IMR-90 (cell line): ENCODE data around the gene FKRP. TPM values are rescaled to one million over a fixed set of nuclear protein-coding genes. Genes with fewer than 3 reads are reported as not detected.

Experiments used
- ATAC-seq: fragments of 200-7000 bp; cut with Tn5 transposase; 2 replicates; pipeline ENCODE4 v1.9.1; 2020; ENCODE audit warnings: low read depth, mild to moderate bottlenecking, moderate library complexity
- BruUV-seq: library from RNA; stranded (reverse); fragments of 400-500 nt; replicated peaks from 2 replicates; lab custom pipeline; 2021; lab: Mats Ljungman, UMichigan
- CTCF ChIA-PET: fragments of 300-600 bp; formaldehyde crosslinking; extraction: SDS; loops from one replicate; lab custom pipeline; 2021; ENCODE audit warnings: antibody characterized with exemption; lab: Yijun Ruan, JAX
- POLR2A ChIA-PET: fragments of 300-600 bp; sonication (Branson Sonifier 250); formaldehyde crosslinking; loops from one replicate; lab custom pipeline; 2022; ENCODE audit warnings: antibody characterized with exemption; ENCODE audit not compliant: unreplicated experiment; lab: Charles Lee
- DNase-seq: peaks from one replicate; pipeline ENCODE4 v3.0.0; 2013
- H2AFZ ChIP-seq: replicated peaks from 2 replicates; pipeline ENCODE3; 2013; ENCODE audit warnings: low read length, mild to moderate bottlenecking; ENCODE audit not compliant: poor library complexity
- H2AK5ac ChIP-seq: 2 replicates; pipeline ENCODE4 v1.6.1; 2013; ENCODE audit warnings: low read depth, low read length, inconsistent platforms
- H2AK9ac ChIP-seq: replicated peaks from 2 replicates; pipeline ENCODE3; 2013; ENCODE audit warnings: mild to moderate bottlenecking, low read depth, low read length, moderate library complexity; ENCODE audit not compliant: poor library complexity
- H2BK120ac ChIP-seq: 2 replicates; pipeline ENCODE4 v1.6.1; 2013; ENCODE audit warnings: low read depth, low read length, inconsistent platforms
- H2BK15ac ChIP-seq: 3 replicates; pipeline ENCODE4 v1.6.1; 2013; ENCODE audit warnings: low read depth, low read length, inconsistent platforms
- H2BK20ac ChIP-seq: 2 replicates; pipeline ENCODE4 v1.6.1; 2013; ENCODE audit warnings: low read depth, mild to moderate bottlenecking, inconsistent platforms, low read length, moderate library complexity
- H2BK5ac ChIP-seq: 2 replicates; pipeline ENCODE4 v1.6.1; 2013; ENCODE audit warnings: mild to moderate bottlenecking, low read depth, low read length, inconsistent platforms; ENCODE audit not compliant: poor library complexity, severe bottlenecking
- H3K14ac ChIP-seq: replicated peaks from 2 replicates; pipeline ENCODE4 v1.6.1; 2013; ENCODE audit warnings: low read depth, low read length, inconsistent platforms
- H3K18ac ChIP-seq: 2 replicates; pipeline ENCODE4 v1.6.1; 2013; ENCODE audit warnings: low read depth, low read length, control low read depth
- H3K23ac ChIP-seq: 2 replicates; pipeline ENCODE4 v1.6.1; 2013; ENCODE audit warnings: low read depth, low read length, inconsistent platforms
- H3K27ac ChIP-seq: 2 replicates; pipeline ENCODE4 v1.5.1; 2013; ENCODE audit warnings: mild to moderate bottlenecking, control low read depth, low read length; ENCODE audit not compliant: insufficient read depth
- H3K27me3 ChIP-seq: 2 replicates; pipeline ENCODE4 v1.6.1; 2013; ENCODE audit warnings: low read length; ENCODE audit not compliant: control insufficient read depth, insufficient read depth
- H3K36me3 ChIP-seq: 2 replicates; pipeline ENCODE4 v1.6.1; 2013; ENCODE audit warnings: low read length, mixed read lengths; ENCODE audit not compliant: control insufficient read depth, insufficient read depth
- H3K4ac ChIP-seq: 2 replicates; pipeline ENCODE4 v1.6.1; 2013; ENCODE audit warnings: low read depth, low read length, inconsistent platforms
- H3K4me1 ChIP-seq: 2 replicates; pipeline ENCODE4 v1.6.1; 2013; ENCODE audit warnings: low read length, mixed read lengths; ENCODE audit not compliant: control insufficient read depth, insufficient read depth
- H3K4me2 ChIP-seq: 2 replicates; pipeline ENCODE4 v1.6.1; 2013; ENCODE audit warnings: low read depth, mild to moderate bottlenecking, control low read depth, low read length, moderate library complexity
- H3K4me3 ChIP-seq: 2 replicates; pipeline ENCODE4 v1.5.1; 2013; ENCODE audit warnings: low read depth, mild to moderate bottlenecking, control low read depth, low read length, moderate library complexity; ENCODE audit not compliant: insufficient read depth
- H3K56ac ChIP-seq: 2 replicates; pipeline ENCODE4 v1.6.1; 2013; ENCODE audit warnings: low read length, inconsistent platforms; ENCODE audit not compliant: insufficient read depth; ENCODE audit errors: extremely low read depth
- H3K79me1 ChIP-seq, 2 experiments: 2 replicates each; pipeline ENCODE4 v1.6.1; 2013; ENCODE audit warnings: low read length in 2 of 2, inconsistent platforms in 1 of 2, low read depth in 1 of 2
- H3K9ac ChIP-seq: 2 replicates; pipeline ENCODE4 v1.6.1; 2013; ENCODE audit warnings: low read depth, low read length, control low read depth
- H3K9me1 ChIP-seq: 2 replicates; pipeline ENCODE4 v1.6.1; 2013; ENCODE audit warnings: low read length, inconsistent platforms; ENCODE audit not compliant: insufficient read depth
- H3K9me3 ChIP-seq: 2 replicates; pipeline ENCODE4 v1.6.1; 2013; ENCODE audit warnings: low read length; ENCODE audit not compliant: control insufficient read depth, insufficient read depth
- H4K20me1 ChIP-seq: 2 replicates; pipeline ENCODE4 v1.6.1; 2013; ENCODE audit warnings: low read length, inconsistent platforms; ENCODE audit not compliant: insufficient read depth
- H4K5ac ChIP-seq: 2 replicates; pipeline ENCODE4 v1.6.1; 2013; ENCODE audit warnings: mild to moderate bottlenecking, low read depth, low read length, control low read depth
- H4K8ac ChIP-seq, 2 experiments: 2 replicates each; pipeline ENCODE4 v1.6.1; 2013; ENCODE audit warnings: low read depth in 2 of 2, low read length in 2 of 2, control low read depth in 1 of 2, inconsistent platforms in 1 of 2
- H4K91ac ChIP-seq: 2 replicates; pipeline ENCODE4 v1.6.1; 2013; ENCODE audit warnings: low read depth, low read length, inconsistent platforms; ENCODE audit not compliant: insufficient read depth
- BHLHE40 ChIP-seq: fragments of 150-350 bp; IDR thresholded peaks from 2 replicates; pipeline ENCODE4 v1.6.1; 2016; ENCODE audit warnings: mild to moderate bottlenecking, low read depth, low read length
- CTCF ChIP-seq: conservative IDR thresholded peaks from 2 replicates; pipeline ENCODE4 v1.5.1; 2012; ENCODE audit warnings: mild to moderate bottlenecking, low read depth, low read length, improper control_type of control experiment
- ELK1 ChIP-seq: fragments of 150-350 bp; IDR thresholded peaks from 2 replicates; pipeline ENCODE4 v1.6.1; 2016; ENCODE audit warnings: low read depth, mild to moderate bottlenecking, low read length, moderate library complexity, borderline replicate concordance
- FOS ChIP-seq: fragments of 150-350 bp; IDR thresholded peaks from 2 replicates; pipeline ENCODE4 v1.6.1; 2016; ENCODE audit warnings: low read depth, low read length
- MAFK ChIP-seq: IDR thresholded peaks from 2 replicates; pipeline ENCODE4 v1.6.1; 2012; ENCODE audit warnings: low read depth, low read length, improper control_type of control experiment
- MAZ ChIP-seq: IDR thresholded peaks from 2 replicates; pipeline ENCODE4 v1.6.1; 2012; ENCODE audit warnings: low read depth, mild to moderate bottlenecking, low read length, improper control_type of control experiment, moderate library complexity, borderline replicate concordance
- MXI1 ChIP-seq: IDR thresholded peaks from 2 replicates; pipeline ENCODE4 v1.6.1; 2012; ENCODE audit warnings: low read depth, mild to moderate bottlenecking, low read length, moderate library complexity, borderline replicate concordance
- NFE2L2 ChIP-seq: fragments of 150-350 bp; IDR thresholded peaks from 2 replicates; pipeline ENCODE4 v1.6.1; 2016; ENCODE audit warnings: low read depth, mild to moderate bottlenecking, low read length
- POLR2A ChIP-seq: IDR thresholded peaks from 2 replicates; pipeline ENCODE4 v1.6.1; 2012; ENCODE audit warnings: mild to moderate bottlenecking, low read depth, low read length
- RAD21 ChIP-seq: IDR thresholded peaks from 2 replicates; pipeline ENCODE4 v1.6.1; 2012; ENCODE audit warnings: low read length, improper control_type of control experiment
- RCOR1 ChIP-seq: IDR thresholded peaks from 2 replicates; pipeline ENCODE4 v1.6.1; 2012; ENCODE audit warnings: mild to moderate bottlenecking, low read length, improper control_type of control experiment; ENCODE audit not compliant: insufficient replicate concordance
- RFX5 ChIP-seq: IDR thresholded peaks from 2 replicates; pipeline ENCODE4 v1.8.0; 2012; ENCODE audit warnings: low read depth, mild to moderate bottlenecking, low read length, moderate library complexity
- SMC3 ChIP-seq: fragments of 150-350 bp; IDR thresholded peaks from 2 replicates; pipeline ENCODE4 v1.6.1; 2016; ENCODE audit warnings: low read depth, mild to moderate bottlenecking, antibody characterized with exemption, low read length, moderate library complexity
- USF2 ChIP-seq: fragments of 150-350 bp; IDR thresholded peaks from 2 replicates; pipeline ENCODE4 v1.6.1; 2017; ENCODE audit warnings: mild to moderate bottlenecking, antibody characterized with exemption, low read length, low read depth
- WGBS, 2 experiments: methylation state at CpG; one replicate each; pipeline versions ENCODE4 v1.1.5 to v1.1.7; 2013; ENCODE audit warnings: missing lambda C conversion rate in 2 of 2; ENCODE audit not compliant: insufficient read length in 1 of 2; ENCODE audit errors: extremely low coverage in 2 of 2; 5-methylcytosine and 5-hydroxymethylcytosine counted together
- dilution Hi-C: fragments of 300-500 bp; cut with HindIII; formaldehyde crosslinking; loops from one replicate; pipeline ENCODE4 v1.14.3; 2018; ENCODE audit warnings: low sequenced_read_pairs; ENCODE audit not compliant: unreplicated experiment
- in situ Hi-C: fragments of 300-500 bp; cut with MboI; formaldehyde crosslinking; loops from 3 replicates; pipeline ENCODE4 v1.14.3; 2019; ENCODE audit warnings: low sequenced_read_pairs, inconsistent platforms, mixed read lengths
- intact Hi-C: fragments of 100-400 bp; cut with micrococcal nuclease; formaldehyde crosslinking; loops from 2 replicates; pipeline ENCODE4 v1.10.0; 2022
- polyA plus RNA-seq, 3 experiments: library from polyadenylated mRNA; depleted of rRNA; stranded (reverse); fragments of >200 nt; gene quantifications; 2 replicates each; pipeline ENCODE4 v1.2.3, GENCODE V29; 2012; ENCODE audit warnings: low replicate concordance in 1 of 3
- total RNA-seq: library from RNA; depleted of rRNA; stranded (reverse); fragments of >200 nt; gene quantifications from 2 replicates; pipeline ENCODE4 v1.2.3, GENCODE V29; 2012

Gene FKRP
- total and polyA plus RNA-seq, 2 of the 4 experiments (the other 2 are of a cell fraction) = 6.1 to 25.3 TPM

GRCh38 chr19:46722421-46723022 lies 23.3 kb upstream of the FKRP start:
- Histone ChIP-seq H3K23ac (no peak overlapping the region), H4K8ac (no peak overlapping the region), H3K4me2 (no peak overlapping the region), H2AK5ac (no peak overlapping the region), H3K56ac (no peak overlapping the region), H2BK15ac (no peak overlapping the region), H3K9ac (no peak overlapping the region), H4K20me1 (peaks cover 13% of the 10 kb centered on the region; the same call in 1 of the 2 replicates), H3K4me1 (peaks cover 4% of the 10 kb centered on the region), H3K4me3 (no peak overlapping the region), H3K14ac (no peak overlapping the region), H3K27me3 (no peaks in the 10 kb centered on the region), H3K9me1 (no peaks in the 10 kb centered on the region), H3K36me3 (peaks cover 71% of the 10 kb centered on the region), H4K5ac (no peak overlapping the region), H3K4ac (no peak overlapping the region), H3K27ac (no peak overlapping the region), H3K79me1 (peaks cover 14 to 45% of the 10 kb centered on the region in 2 experiments), H2AK9ac (peak overlapping the region; percentile 82), H2BK20ac (no peak overlapping the region), H2AFZ (no peak overlapping the region), H3K9me3 (no peaks in the 10 kb centered on the region), H3K18ac (no peak overlapping the region), H4K91ac (no peak overlapping the region), H2BK5ac (no peak overlapping the region), H2BK120ac (no peak overlapping the region)
- in situ Hi-C loops (no loop called here), dilution Hi-C loops (no loop called here), intact Hi-C loops (no loop called here)
- ChIA-PET CTCF (no interaction called here), POLR2A (no interaction called here)
- DNase-seq (no peak), ATAC-seq (no peak)
- BruUV-seq = no TSS peak
- WGBS, 2 experiments = 95% methylated on average over 10 of the region's 25 CpGs; no CpG with 5 or more reads in 1 of the 2 experiments
- no peak for TF ChIP-seq RAD21
- no peak for TF ChIP-seq POLR2A
- no peak for TF ChIP-seq USF2
- TF ChIP-seq BHLHE40 = no peak
- TF ChIP-seq MAZ = no peak
- no peak for TF ChIP-seq FOS
- TF ChIP-seq MXI1 = no peak
- TF ChIP-seq SMC3 = no peak
- TF ChIP-seq MAFK = no peak
- no peak for TF ChIP-seq CTCF
- TF ChIP-seq ELK1 = no peak
- TF ChIP-seq RFX5 = no peak
- no peak for TF ChIP-seq NFE2L2
- TF ChIP-seq RCOR1 = no peak
